ENCODE data around the gene ING1. TPM values are rescaled to one million over a fixed set of nuclear protein-coding genes. Genes with fewer than 3 reads are reported as not detected.
A peak's percentile ranks its signal among the peaks of the same experiment; 100 is the strongest.

The ING1 gene
- polyA plus RNA-seq, 2 of the 4 experiments (the other 2 are of a cell fraction) = 7.9 to 8.6 TPM

DNA sequence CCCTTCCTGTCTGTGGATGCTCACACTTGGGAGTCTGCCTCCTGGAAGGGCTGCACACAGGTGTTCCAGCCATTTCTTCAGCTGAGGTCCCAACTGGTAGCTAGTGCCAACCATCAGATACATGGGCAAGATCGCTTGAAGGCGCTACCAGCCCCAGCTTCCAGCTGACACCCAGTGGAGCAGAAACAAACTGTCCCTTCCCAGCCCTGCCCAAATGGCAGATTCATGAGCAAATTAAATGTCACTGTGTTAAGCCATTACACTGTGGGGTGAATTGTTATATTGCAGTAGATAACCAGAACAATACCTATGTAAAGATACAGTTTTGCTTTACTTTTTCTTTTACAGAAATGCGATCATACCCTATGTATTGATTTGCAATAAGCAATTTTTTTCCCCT lies 17.6 kb downstream of the ING1 start (continued):
- TF ChIP-seq CHD2 (IDR thresholded peaks at IDR 0.05; ENCODE audit: low read length, partially characterized antibody) (no peak), BHLHE40 (IDR thresholded peaks at IDR 0.05; ENCODE audit: low read depth, low read length) (no peak), ESRRA (IDR thresholded peaks at IDR 0.05; ENCODE audit: borderline replicate concordance, low read length) (no peak), ELK1 (IDR thresholded peaks at IDR 0.05; ENCODE audit: low read depth, low read length) (no peak), NR3C1 (IDR thresholded peaks at IDR 0.05) (no peak)

DNA sequence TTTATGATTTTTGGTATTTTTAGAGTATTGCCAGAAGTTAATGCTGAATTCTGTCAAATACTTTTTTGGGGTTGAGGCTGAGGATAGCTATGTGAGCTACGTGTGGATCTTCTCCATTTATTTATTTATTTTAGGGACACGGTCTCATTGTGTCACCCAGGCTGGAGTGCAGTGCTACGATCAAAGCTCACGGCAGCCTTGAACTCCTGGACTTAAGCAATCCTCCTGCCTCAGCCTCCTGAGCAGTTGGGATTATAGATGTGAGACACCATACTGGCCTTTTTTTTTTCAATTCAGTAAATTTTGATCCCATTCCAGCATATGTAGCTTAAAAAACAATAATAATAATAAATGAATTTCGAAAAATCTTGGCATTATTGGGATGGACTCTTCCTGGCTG lies 21.1 kb downstream of the ING1 start:
- CTCF ChIA-PET = no interaction called here
- Histone ChIP-seq H3K27ac (no peak overlapping the region), H3K4me3 (no peak overlapping the region), H3K4me1 (no peaks in the 10 kb centered on the region), H3K9me3 (no peaks in the 10 kb centered on the region), H3K4me2 (no peak overlapping the region)
- POLR2A ChIA-PET = no interaction called here
- ATAC-seq (no peak), FAIRE-seq (no peak), DNase-seq (ENCODE audit: low read depth in 1 of 2, low spot score in 1 of 2) (no peak)
- WGBS (ENCODE audit: missing lambda C conversion rate) = 67% methylated on average over 5 of the region's 5 CpGs
- TF ChIP-seq ZSCAN20 (CRISPR knock-in tag; IDR thresholded peaks at IDR 0.05) = no peak
- TF ChIP-seq RCOR1 (IDR thresholded peaks at IDR 0.05; ENCODE audit: low read depth, low read length) = no peak
- no peak for TF ChIP-seq EP300 (IDR thresholded peaks at IDR 0.05)
- TF ChIP-seq POLR2AphosphoS2 (conservative IDR thresholded peaks at IDR 0.05; ENCODE audit: low read length) = no peak
- no peak for TF ChIP-seq CBX2 (IDR thresholded peaks at IDR 0.05; ENCODE audit: borderline replicate concordance, low read depth)
- no peak for TF ChIP-seq RARB (CRISPR knock-in tag; IDR thresholded peaks at IDR 0.05)

DNA sequence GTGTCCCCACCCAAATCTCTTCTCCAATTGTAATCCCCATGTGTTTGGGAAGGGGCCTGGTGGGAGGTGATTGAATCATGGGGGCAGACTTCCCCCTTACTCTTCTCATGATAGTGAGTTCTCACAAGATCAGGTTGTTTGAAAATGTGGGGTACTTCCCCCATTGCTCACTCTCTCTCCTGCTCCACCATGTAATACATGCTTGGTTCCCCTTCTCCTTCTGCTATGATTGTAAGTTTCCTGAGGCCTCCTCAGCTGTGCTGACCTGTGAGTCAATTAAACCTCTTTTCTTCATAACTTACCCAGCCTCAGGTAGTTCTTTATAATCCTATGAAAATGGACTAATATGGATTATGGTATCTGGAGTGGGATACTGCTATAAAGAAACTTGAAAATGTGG lies 24.1 kb downstream of the ING1 start:
- ATAC-seq (no peak), DNase-seq (ENCODE audit: low read depth in 1 of 2, low spot score in 1 of 2) (no peak), FAIRE-seq (no peak)
- POLR2A ChIA-PET = no interaction called here
- no peak overlapping the region for H3K27ac ChIP-seq
- H3K9me3 ChIP-seq = no peaks in the 10 kb centered on the region
- CTCF ChIA-PET = no interaction called here
- TF ChIP-seq NFE2L2 (conservative IDR thresholded peaks at IDR 0.05; ENCODE audit: low read length) = no peak
- no peak for TF ChIP-seq RARB (CRISPR knock-in tag; IDR thresholded peaks at IDR 0.05)
- no peak for TF ChIP-seq KDM1A (IDR thresholded peaks at IDR 0.05; ENCODE audit: low read depth)
- no peak overlapping the region for H3K4me2 ChIP-seq
- no peaks in the 10 kb centered on the region for H3K4me1 ChIP-seq
- no peak overlapping the region for H3K4me3 ChIP-seq

DNA sequence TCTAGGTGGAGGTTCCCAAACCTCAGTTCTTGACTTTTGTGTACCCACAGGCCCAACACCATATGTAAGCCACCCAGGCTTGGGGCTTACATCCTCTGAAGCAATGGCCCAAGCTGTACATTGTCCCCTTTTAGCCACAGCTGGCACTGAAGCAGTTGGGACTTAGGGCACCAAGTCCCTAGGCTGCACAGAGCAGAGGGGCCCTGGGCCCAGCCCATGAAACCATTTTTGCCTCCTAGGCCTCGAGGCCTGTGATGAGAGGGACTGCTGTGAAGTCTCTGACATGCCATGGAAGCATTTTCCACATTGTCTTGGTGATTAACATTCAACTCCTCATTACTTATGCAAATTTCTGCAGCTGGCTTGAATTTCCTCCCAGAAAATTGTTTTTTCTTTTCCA lies 30.2 kb downstream of the ING1 start:
- DNase-seq (ENCODE audit: low read depth in 1 of 2, low spot score in 1 of 2) (no peak), ATAC-seq (no peak), FAIRE-seq (no peak)
- no peak overlapping the region for H3K27ac ChIP-seq
- CTCF ChIA-PET = no interaction called here
- H3K4me1 ChIP-seq = no peaks in the 10 kb centered on the region
- no peaks in the 10 kb centered on the region for H3K9me3 ChIP-seq
- no peak overlapping the region for H3K4me2 ChIP-seq
- WGBS (ENCODE audit: missing lambda C conversion rate) = 0% methylated on average over 1 of the region's 1 CpG
- TF ChIP-seq ZFP36 (IDR thresholded peaks at IDR 0.05; ENCODE audit: borderline replicate concordance, partially characterized antibody) (peak; percentile 75), BCL3 (IDR thresholded peaks at IDR 0.05) (no peak), NPAS2 (CRISPR knock-in tag; IDR thresholded peaks at IDR 0.05; ENCODE audit: borderline replicate concordance) (no peak), PHF8 (IDR thresholded peaks at IDR 0.05; ENCODE audit: borderline replicate concordance, low read depth) (no peak), CHD2 (IDR thresholded peaks at IDR 0.05; ENCODE audit: low read length, partially characterized antibody) (no peak), REST (IDR thresholded peaks at IDR 0.05) (no peak), JUNB (IDR thresholded peaks at IDR 0.05) (no peak)
- POLR2A ChIA-PET = no interaction called here
- no peak overlapping the region for H3K4me3 ChIP-seq
